Activated naive CD4-positive, alpha-beta T cell treated with anti-CD3 and anti-CD28 coated beads, Interleukin-2, amount 10 ng/mL, durations not matched to agents 5 hours and 36 hours (primary cell): Measurements from ENCODE around the gene OR51S1. TPM values are rescaled to one million over a fixed set of nuclear protein-coding genes. Genes with fewer than 3 reads are reported as not detected.

Experiments used
- total RNA-seq, 2 experiments: library from RNA; stranded (reverse); gene quantifications; one replicate each; pipeline ENCODE4 v1.2.3, GENCODE V29; 2021

Gene OR51S1, protein sequence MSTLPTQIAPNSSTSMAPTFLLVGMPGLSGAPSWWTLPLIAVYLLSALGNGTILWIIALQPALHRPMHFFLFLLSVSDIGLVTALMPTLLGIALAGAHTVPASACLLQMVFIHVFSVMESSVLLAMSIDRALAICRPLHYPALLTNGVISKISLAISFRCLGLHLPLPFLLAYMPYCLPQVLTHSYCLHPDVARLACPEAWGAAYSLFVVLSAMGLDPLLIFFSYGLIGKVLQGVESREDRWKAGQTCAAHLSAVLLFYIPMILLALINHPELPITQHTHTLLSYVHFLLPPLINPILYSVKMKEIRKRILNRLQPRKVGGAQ
- total RNA-seq: not detected

GRCh38 chr11:4848908-4849532, at the start of gene OR51S1:
Gene OR51S1, minus strand, starts transcription at chr11:4849208. Its CDS starts 0 bp downstream, at chr11:4849208.

GRCh38 chr11:4881860-4882500, 33.0 kb upstream of the OR51S1 start, which contains the start of gene OR51T1:
Gene OR51T1, plus strand, starts transcription at chr11:4881900. Its CDS starts 0 bp downstream, at chr11:4881900.

DNA sequence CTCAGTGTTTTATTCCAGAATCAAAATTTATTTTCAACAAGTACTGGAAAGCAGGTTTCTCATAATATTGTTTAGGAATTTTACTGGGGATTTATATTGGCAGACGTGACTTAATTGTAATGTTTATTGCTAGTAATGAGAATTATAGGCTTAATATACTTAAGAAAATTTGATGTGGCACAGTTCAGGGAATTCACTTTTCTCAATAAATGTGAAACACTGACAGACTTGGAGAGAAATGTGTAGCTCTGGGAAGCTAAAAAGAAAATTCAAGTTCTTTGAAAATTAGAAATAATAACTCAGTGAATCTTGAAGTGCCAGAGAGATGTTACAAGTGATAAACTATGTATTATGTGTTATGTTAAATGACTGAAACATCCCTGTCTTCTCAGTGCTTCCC, 28.0 kb downstream of the OR51S1 start, which contains the start of gene OR51F2:
Gene OR51F2 (plus strand): TSS at position 301 of the 400 bp plus-strand sequence. CDS start 101 bp downstream, outside the sequence.

GRCh38 chr11:4804280-4804679, 44.7 kb downstream of the OR51S1 start, which contains the start of gene OR52R1:
Gene OR52R1, minus strand, starts transcription at chr11:4804380. Its CDS starts 0 bp downstream, at chr11:4804380.

Other genes with a start within 250 kb of the OR51S1 start
- 10 to 100 TPM; 11.6 to 14.0 TPM for gene TRIM68, start 241.0 kb downstream of the OR51S1 start, total RNA-seq
- not detected for gene OR51D1, start 211.7 kb downstream of the OR51S1 start, total RNA-seq
- gene OR51E1, start 205.2 kb downstream of the OR51S1 start, total RNA-seq: not detected
- not detected for gene OR51E2, start 151.4 kb downstream of the OR51S1 start, total RNA-seq
- not detected for gene MMP26, start 144.4 kb downstream of the OR51S1 start, total RNA-seq
- not detected for gene OR51F1, start 79.3 kb downstream of the OR51S1 start, total RNA-seq
- not detected for gene OR52R1, start 44.8 kb downstream of the OR51S1 start, total RNA-seq
- gene OR51F2, start 27.9 kb downstream of the OR51S1 start, total RNA-seq: not detected
- gene OR51T1, start 32.7 kb upstream of the OR51S1 start, total RNA-seq: not detected
- not detected for gene OR51A7, start 54.6 kb upstream of the OR51S1 start, total RNA-seq
- gene OR51G2, start 70.1 kb upstream of the OR51S1 start, total RNA-seq: not detected
- not detected for gene OR51G1, start 75.1 kb upstream of the OR51S1 start, total RNA-seq
- gene OR51A4, start 98.4 kb upstream of the OR51S1 start, total RNA-seq: not detected
- gene OR51A2, start 106.5 kb upstream of the OR51S1 start, total RNA-seq: not detected
- gene OR51L1, start 145.6 kb upstream of the OR51S1 start, total RNA-seq: not detected
- not detected for gene OR52J3, start 197.3 kb upstream of the OR51S1 start, total RNA-seq
- gene OR52E2, start 210.4 kb upstream of the OR51S1 start, total RNA-seq: not detected
- gene OR52E1, start 220.4 kb upstream of the OR51S1 start, total RNA-seq: not detected